ENCODE measurements around the gene CAMK2D. TPM values are rescaled to one million over a fixed set of nuclear protein-coding genes. Genes with fewer than 3 reads are reported as not detected.

CAMK2D gene
- total RNA-seq, 1 donor from 2014 or later: 46.1 TPM

GRCh38 chr4:113447061-113447460, 314.5 kb downstream of the CAMK2D start:
- Histone ChIP-seq H3K9me3 (no peaks in the 10 kb centered on the region), H3K4me3 (no peak overlapping the region), H3K27me3 (no peaks in the 10 kb centered on the region), H3K4me1 (peaks cover 21% of the 10 kb centered on the region), H3K27ac (peak overlapping the region; percentile 47), H3K36me3 (no peaks in the 10 kb centered on the region)
- ATAC-seq (peak; percentile 45), DNase-seq (no peak)
- intact Hi-C loops (cut with DNase I): no loop called here
- TF ChIP-seq, protein P1, sequence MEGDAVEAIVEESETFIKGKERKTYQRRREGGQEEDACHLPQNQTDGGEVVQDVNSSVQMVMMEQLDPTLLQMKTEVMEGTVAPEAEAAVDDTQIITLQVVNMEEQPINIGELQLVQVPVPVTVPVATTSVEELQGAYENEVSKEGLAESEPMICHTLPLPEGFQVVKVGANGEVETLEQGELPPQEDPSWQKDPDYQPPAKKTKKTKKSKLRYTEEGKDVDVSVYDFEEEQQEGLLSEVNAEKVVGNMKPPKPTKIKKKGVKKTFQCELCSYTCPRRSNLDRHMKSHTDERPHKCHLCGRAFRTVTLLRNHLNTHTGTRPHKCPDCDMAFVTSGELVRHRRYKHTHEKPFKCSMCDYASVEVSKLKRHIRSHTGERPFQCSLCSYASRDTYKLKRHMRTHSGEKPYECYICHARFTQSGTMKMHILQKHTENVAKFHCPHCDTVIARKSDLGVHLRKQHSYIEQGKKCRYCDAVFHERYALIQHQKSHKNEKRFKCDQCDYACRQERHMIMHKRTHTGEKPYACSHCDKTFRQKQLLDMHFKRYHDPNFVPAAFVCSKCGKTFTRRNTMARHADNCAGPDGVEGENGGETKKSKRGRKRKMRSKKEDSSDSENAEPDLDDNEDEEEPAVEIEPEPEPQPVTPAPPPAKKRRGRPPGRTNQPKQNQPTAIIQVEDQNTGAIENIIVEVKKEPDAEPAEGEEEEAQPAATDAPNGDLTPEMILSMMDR (IDR thresholded peaks at IDR 0.05): no peak

DNA sequence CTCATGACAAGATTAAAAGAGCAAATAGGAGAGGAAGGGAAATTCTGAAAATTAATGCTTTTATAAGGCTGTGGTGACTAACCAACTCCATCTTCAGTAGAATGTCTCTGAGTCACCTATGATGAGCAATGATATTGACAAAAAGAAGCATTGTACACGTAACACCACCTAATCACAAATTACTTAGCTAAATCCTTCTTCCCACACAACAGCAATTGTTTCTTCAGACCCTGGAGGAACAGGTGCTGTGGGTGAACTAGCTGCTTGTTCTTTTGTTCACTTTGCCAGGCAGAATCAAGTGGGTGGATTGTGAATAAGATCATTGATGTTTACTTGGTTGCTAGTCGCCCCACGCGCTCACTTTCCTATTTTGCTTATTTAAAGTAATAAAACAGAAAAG, 315.5 kb downstream of the CAMK2D start:
- no peaks in the 10 kb centered on the region for H3K36me3 ChIP-seq
- peaks cover 21% of the 10 kb centered on the region for H3K4me1 ChIP-seq
- peak overlapping the region; percentile 20 for H3K27ac ChIP-seq
- no peak for ATAC-seq
- H3K27me3 ChIP-seq: no peaks in the 10 kb centered on the region
- H3K9me3 ChIP-seq: no peaks in the 10 kb centered on the region
- TF ChIP-seq, protein P1 (IDR thresholded peaks at IDR 0.05): no peak
- intact Hi-C loops (cut with DNase I): no loop called here
- H3K4me3 ChIP-seq: no peak overlapping the region
- no peak for DNase-seq

DNA sequence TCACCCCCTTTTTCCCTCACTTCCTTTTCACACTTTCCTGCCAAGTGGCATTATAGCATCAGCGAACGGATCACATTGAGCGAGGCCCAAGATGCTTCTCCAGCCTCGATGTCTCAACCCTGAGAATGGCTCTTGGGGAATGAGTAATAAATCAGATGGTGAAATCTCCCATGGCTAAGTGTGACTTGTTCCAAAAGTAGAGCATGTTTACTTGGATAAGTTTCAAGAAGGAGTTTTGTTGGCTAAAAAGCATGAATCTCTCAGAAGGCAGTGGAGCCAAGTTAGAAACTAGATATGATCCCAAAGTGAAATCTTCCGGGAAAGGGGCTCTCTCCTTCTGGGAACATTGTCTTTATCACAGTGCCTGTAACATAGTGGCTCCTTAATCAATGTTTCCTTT, 316.3 kb downstream of the CAMK2D start:
- DNase-seq (no peak), ATAC-seq (peak; percentile 61)
- Histone ChIP-seq H3K4me3 (no peak overlapping the region), H3K27ac (peak overlapping the region; percentile 7), H3K27me3 (no peaks in the 10 kb centered on the region), H3K9me3 (no peaks in the 10 kb centered on the region), H3K4me1 (peaks cover 21% of the 10 kb centered on the region), H3K36me3 (no peaks in the 10 kb centered on the region)
- intact Hi-C loops (cut with DNase I): no loop called here
- TF ChIP-seq, protein P1 (IDR thresholded peaks at IDR 0.05): no peak

- peaks cover 18% of the 10 kb centered on the region for H3K4me1 ChIP-seq
- no peak for DNase-seq
- H3K27me3 ChIP-seq: no peaks in the 10 kb centered on the region
- intact Hi-C loops (cut with DNase I): no loop called here
- H3K36me3 ChIP-seq: no peaks in the 10 kb centered on the region
- H3K9me3 ChIP-seq: no peaks in the 10 kb centered on the region
- TF ChIP-seq, protein P1 (IDR thresholded peaks at IDR 0.05): no peak
- no peak overlapping the region for H3K4me3 ChIP-seq
- ATAC-seq: no peak
- H3K27ac ChIP-seq: peak overlapping the region; percentile 7
These were observed 317.2 kb downstream of the CAMK2D start for GRCh38 chr4:113444386-113444785.

GRCh38 chr4:113442826-113443225, 318.7 kb downstream of the CAMK2D start:
- Histone ChIP-seq H3K36me3 (no peaks in the 10 kb centered on the region), H3K4me1 (peaks cover 16% of the 10 kb centered on the region), H3K27ac (no peak overlapping the region), H3K4me3 (no peak overlapping the region), H3K9me3 (no peaks in the 10 kb centered on the region), H3K27me3 (no peaks in the 10 kb centered on the region)
- intact Hi-C loops (cut with DNase I): no loop called here
- TF ChIP-seq, protein P1 (IDR thresholded peaks at IDR 0.05): no peak
- no peak for DNase-seq
- ATAC-seq: no peak

DNA sequence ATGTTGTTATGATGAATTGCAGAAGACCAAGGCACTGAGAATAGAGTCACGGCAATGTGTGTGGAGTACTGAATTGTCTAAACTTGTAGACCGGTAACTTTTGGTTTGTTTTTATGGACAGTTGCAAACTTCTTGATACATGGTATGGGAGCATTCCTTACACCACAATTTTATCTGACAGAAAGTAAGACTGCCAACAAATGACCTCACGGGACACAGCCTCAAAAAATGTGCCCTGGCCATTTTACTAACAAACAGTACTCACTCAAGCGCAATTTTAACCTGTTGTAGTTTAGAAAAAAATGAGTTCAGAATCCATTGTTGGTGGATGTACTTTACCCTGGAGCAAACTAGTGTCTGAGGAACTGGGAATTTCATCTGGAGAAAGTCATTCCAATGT, 321.2 kb downstream of the CAMK2D start:
- H3K27ac ChIP-seq: no peak overlapping the region
- intact Hi-C loops (cut with DNase I): no loop called here
- TF ChIP-seq, protein P1 (IDR thresholded peaks at IDR 0.05): no peak
- H3K9me3 ChIP-seq: no peaks in the 10 kb centered on the region
- no peaks in the 10 kb centered on the region for H3K27me3 ChIP-seq
- H3K36me3 ChIP-seq: no peaks in the 10 kb centered on the region
- no peak overlapping the region for H3K4me3 ChIP-seq
- H3K4me1 ChIP-seq: peaks cover 6% of the 10 kb centered on the region
- ATAC-seq (no peak), DNase-seq (no peak)
